Stimulated activated CD4-positive, alpha-beta T cell treated with anti-CD3 and anti-CD28 coated beads, Interleukin-4, amount 100 ng/mL, for 4 hours (primary cell): ENCODE results near the gene RPL18A.

Experiments used
- DNase-seq, 2 experiments: peaks; one replicate each; pipeline ENCODE4 v3.0.0-alpha.2; 2020

RPL18A gene

GRCh38 chr19:17910791-17911360 lies 51.2 kb downstream of the RPL18A start:
- DNase-seq = no peak
